Erythroblast (primary cell): ENCODE data around the gene YRDC.

Experiments used
- GATA1 ChIP-seq: IDR thresholded peaks from 2 replicates; pipeline ENCODE4 v1.6.1; 2011; ENCODE audit warnings: low read depth, mild to moderate bottlenecking, control low read depth, low read length, moderate library complexity
- POLR2A ChIP-seq: IDR thresholded peaks from 2 replicates; pipeline ENCODE4 v1.6.1; 2011; ENCODE audit warnings: mild to moderate bottlenecking, low read length

DNA sequence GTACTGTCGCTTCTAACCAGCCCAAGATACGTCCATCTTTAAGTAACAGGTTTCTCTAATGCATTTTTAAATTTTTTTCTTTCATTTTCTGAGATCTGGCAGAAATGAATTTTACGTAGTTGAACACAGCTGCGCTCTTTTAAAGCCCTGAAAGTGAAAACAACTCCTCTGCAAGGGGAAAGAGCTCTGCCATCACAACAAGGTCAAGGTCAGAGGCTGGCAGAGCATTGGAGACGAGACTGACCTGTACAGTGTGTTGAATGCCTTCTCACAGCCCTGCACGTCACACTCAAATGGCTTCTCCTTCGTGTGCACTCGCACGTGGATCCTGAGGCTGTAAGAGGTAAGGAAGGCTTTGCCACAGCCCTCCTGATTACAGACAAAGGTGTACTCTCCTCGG lies 31.7 kb upstream of the YRDC start:
- no peak for TF ChIP-seq POLR2A
- TF ChIP-seq GATA1: no peak
